DMS79 (cell line): ENCODE measurements around the gene IL34.
A peak's percentile ranks its signal among the peaks of the same experiment; 100 is the strongest.
"Not testable (repeated sequence)": the region's sequence is repeated elsewhere in the genome, so short reads cannot be mapped to it uniquely, and the experiment has no call there.

Experiments used
- DNase-seq: peaks from one replicate; lab custom pipeline; 2025; lab: John Stamatoyannopoulos, UW

The IL34 gene

GRCh38 chr16:70646260-70647241 is at the start of gene IL34:
IL34 (plus strand) TSS chr16:70646559; CDS start chr16:70646948, 389 bp downstream.
- peak; percentile 28 for DNase-seq

GRCh38 chr16:70597135-70597835 is 49.1 kb upstream of the IL34 start:
- no peak for DNase-seq

- DNase-seq: no peak
These were observed 47.3 kb upstream of the IL34 start for GRCh38 chr16:70598937-70599503.

DNA sequence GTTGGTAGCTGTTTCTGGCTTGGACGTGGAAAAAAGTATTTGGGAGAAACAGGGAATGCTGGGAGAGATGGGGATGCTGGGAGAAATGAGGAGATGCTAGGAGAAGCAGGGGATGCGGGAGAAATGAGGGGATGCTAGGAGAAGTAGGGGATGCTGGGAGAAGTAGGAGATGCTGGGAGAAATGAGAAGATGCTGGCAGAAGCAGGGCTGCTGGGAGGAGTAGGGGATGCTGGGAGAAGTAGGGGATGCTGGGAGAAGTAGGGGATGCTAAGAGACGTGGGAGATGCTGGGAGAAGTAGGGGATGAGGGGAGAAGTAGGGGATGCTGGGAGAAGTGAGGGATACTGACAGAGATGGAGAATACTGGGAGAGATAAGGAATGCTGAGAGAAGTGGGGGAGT is 45.6 kb upstream of the IL34 start:
- DNase-seq: no peak

- DNase-seq: peak; percentile 44
These were observed 44.5 kb upstream of the IL34 start for GRCh38 chr16:70601576-70602575.

GRCh38 chr16:70602831-70603230 is 43.5 kb upstream of the IL34 start:
- no peak for DNase-seq

DNA sequence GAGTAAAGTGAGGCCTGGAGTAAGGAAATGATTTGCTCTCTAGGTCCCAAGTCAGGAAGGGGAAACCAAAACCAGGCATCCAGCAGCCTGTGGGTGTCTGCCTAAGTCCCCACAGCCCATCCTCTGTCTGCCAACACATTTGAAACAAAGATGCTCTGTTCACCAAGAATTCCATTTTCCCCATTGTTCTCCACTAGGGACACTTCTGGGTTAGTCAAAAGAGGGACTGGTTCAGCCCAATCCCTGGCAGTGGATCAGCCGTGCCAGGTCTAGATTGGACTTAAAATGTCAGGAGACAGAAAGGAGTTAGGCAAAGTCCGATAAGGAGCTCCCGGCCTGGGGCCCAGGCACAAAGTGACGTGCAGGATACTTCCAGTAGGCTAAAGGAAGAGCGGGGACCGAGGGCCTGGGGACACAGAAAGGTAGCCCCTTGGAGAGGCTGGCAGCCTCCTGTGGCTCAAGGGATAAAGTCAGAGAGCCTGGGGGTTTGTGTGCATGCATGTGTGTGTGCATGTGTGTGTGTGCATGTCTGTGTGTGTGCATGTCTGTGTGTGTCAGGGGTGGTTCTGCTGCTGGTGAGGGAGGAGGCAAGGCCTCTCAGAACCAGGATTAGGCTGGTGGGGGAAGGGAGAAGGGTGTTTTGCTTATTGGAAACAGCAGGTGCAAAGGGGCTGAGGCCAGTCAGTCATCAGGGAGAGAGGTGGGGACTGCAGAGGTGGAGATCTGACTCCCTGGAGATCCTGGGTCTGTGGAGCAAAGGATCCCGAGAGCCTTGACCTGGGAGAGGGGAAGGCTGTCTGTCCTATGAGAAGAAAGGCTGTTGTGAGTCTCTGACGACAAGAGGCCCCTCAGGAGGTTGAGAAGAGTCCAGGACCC is 41.7 kb upstream of the IL34 start:
- no peak for DNase-seq

DNA sequence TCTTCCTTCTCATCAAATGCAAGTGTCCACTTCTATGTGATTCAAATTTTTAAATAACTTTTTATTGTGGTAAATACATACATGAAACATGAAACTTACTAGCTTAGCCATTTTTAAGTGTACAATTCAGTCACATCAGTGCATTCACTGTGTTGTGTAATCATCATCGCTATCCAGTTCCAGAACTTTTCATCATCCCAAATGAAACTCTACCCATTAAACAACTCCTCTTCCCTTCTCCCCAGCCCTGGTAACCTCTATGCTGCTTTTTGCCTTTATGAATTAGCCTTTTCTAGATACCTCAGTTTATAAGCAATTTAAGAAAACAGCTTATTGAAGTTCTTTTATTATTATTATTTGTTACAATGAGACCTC is 41.1 kb upstream of the IL34 start:
- no peak for DNase-seq

GRCh38 chr16:70608521-70608920 is 37.8 kb upstream of the IL34 start:
- no peak for DNase-seq

DNA sequence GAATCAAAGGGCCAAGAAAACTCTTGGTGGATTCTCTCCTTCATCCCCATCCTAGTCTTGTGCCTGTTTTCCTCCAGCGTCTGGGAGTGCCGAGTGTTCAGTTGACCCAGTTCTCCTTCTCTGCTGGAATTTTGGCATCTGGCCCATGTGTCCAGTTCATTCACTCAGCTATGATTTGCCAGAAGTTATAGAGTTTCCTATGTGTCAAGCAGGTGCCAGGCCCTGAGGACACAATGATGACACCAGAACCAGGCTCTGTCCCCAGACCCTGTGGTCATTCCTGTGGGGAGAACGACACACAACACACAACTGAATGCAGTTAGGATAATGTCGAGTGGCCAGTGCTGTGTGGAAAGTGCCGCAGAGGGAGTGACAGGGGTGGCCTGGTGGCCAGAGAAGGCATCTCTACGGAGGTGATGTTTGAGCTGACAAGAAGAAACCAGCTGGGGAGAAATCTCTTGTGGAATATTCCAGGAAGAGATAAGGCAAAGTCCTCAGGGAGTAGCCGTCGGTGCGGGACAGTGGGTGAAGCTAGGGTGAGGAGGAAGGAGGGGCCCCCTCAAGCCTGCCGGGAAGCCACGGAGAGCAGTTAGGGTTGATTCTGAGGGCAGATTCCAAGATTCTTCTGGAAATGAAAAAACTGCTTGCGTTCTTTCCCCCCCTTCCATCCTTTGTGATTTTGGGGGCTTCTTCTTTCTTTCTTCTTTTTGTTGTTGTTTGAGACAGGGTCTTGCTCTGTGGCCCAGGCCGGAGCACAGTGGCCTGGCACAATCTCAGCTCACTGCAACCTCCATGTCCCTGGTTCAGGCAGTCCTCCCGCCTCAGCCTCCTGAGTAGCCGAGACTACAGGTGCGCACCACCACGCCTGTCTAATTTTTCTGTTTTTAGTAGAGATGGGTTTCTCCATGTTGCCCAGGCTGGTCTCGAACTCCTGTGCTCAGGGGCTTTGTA is 35.8 kb upstream of the IL34 start:
- no peak for DNase-seq

DNA sequence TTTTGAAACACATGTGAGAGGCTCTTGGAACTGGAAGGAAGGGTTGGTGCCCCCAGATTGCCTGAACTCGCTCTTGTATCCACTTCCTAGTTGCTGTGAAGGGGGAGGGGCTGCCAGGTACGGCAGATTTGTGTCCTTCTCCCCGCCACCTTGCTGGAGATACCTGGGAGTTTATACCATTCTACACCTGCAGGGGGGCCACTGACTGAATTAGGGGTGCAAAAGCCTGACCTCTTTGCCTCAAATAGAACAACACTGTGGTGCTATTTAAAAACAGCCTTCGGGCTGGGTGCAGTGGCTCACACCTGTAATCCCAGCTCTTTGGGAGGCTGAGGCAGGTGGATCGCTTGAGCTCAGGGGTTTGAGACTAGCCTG is 35.1 kb upstream of the IL34 start:
- no peak for DNase-seq

GRCh38 chr16:70611785-70612303 is 34.5 kb upstream of the IL34 start:
- no peak for DNase-seq

- no peak for DNase-seq
These were observed 33.4 kb upstream of the IL34 start for GRCh38 chr16:70612931-70613330.

DNA sequence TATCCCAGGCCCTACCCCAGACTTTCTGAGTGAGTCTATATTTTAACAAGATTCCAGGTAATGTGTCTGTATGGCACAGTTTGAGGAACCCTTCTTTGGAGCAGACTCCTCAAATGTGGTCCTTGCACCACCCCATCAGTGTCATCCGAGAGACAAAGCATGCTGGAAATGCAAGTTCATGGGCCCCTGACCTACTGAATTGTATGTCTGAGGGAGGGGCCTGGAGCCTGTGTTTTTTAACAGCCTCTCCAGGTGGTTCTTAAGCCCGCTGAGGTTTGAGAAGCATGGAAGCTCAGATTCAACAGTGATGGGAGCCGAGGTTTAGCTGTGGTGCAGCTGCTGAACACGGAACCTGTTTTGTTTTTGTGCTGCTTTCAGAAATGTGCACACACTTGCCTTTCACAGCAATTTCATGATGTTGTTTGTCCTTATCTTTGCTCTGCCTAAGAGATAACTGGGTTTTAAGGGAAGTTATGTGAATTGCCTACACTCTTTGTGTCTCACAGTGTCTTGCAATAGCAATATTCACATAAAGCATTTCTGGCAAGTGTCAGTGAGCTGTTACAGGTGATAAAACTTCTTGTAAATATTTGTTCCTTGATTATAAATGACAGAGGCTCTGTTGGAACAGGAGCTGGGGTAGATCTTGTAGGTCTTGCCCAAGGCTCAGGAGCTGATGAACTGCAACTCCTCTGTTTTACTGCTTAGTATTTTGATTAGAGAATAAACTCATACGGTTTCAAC is 32.0 kb upstream of the IL34 start:
- DNase-seq: no peak

GRCh38 chr16:70615945-70616344 is 30.4 kb upstream of the IL34 start:
- DNase-seq: no peak

- DNase-seq: not testable (repeated sequence)
These were observed 24.5 kb upstream of the IL34 start for GRCh38 chr16:70621864-70622263.

DNA sequence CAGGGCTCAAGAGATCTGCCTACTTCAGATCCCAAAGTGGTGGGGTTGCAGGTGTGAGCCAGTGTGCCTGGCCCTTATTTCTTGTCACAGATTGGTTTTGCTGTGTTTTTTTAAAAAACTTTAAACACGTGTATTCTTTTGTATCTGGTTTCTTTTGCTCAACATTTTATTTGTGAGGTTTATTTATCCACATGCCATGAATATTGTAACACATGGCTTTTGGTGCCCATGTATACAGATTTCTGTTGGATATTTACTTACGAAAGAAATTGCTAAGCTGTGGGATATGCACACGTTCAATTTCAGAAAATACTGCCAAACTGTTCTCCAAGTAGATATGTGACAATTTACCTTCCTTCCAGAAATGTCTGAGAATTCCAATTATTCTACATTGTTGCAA is 18.7 kb upstream of the IL34 start:
- DNase-seq: no peak

DNA sequence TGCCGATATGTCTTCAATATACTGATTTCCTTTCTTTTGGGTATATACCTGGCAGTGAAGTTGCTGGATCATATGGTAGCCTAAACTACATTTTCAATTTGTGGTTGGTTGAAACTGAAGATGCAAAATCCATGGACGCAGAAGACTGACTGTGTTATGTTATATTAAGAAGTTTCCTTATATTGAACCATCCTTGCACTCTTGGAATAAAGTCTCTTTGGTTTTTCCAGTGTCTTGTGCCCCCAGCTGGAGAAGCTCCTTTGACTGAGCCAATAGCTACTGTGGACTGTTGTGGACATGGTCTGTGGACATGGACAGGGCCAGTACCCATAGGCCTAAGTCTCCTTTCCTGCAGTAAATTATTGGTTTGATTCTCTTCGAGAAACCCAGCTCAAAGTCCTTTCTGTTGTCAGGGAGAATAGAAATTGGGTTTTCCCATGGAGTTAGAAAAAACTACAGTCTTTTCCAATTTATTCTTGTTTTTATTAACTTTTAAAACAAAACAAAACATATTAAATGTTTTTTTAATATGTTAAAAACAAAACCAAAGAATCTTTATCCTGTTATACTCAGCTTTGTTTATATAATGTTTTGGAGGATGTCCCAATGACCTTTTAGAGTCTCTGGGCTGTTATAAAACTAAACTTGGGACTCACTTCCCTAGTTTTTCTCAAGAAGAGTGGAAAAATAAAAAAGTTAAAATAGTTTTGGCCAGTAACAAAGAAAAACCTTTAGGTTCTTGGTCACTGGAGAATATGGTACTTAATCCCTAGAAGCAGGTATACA is 15.2 kb upstream of the IL34 start:
- DNase-seq: no peak
